Ectodermal cell (in vitro differentiated cells): Measurements from ENCODE around the gene ABCA4.

Experiments used
- H3K27ac ChIP-seq: 2 replicates; pipeline ENCODE4 v1.7.0; 2013; ENCODE audit warnings: mild to moderate bottlenecking, low read depth, low read length; ENCODE audit not compliant: insufficient read depth, poor library complexity, severe bottlenecking
- H3K27me3 ChIP-seq: 2 replicates; pipeline ENCODE4 v1.7.0; 2013; ENCODE audit warnings: mild to moderate bottlenecking, low read length; ENCODE audit not compliant: insufficient read depth, control insufficient read depth, poor library complexity, severe bottlenecking
- H3K36me3 ChIP-seq: one replicate; pipeline ENCODE4 v1.7.0; 2013; ENCODE audit warnings: low read length; ENCODE audit not compliant: control insufficient read depth, insufficient read depth
- H3K4me1 ChIP-seq: one replicate; pipeline ENCODE4 v1.7.0; 2013; ENCODE audit warnings: low read length; ENCODE audit not compliant: control insufficient read depth, insufficient read depth
- H3K4me3 ChIP-seq: 2 replicates; pipeline ENCODE4 v1.7.0; 2013; ENCODE audit warnings: low read depth, low read length, control low read depth; ENCODE audit not compliant: insufficient read depth
- H3K9me3 ChIP-seq: 2 replicates; pipeline ENCODE4 v1.7.0; 2013; ENCODE audit warnings: mild to moderate bottlenecking, low read length, moderate library complexity; ENCODE audit not compliant: control insufficient read depth
- WGBS, 2 experiments: methylation state at CpG; one replicate each; pipeline ENCODE4 v1.1.7; 2013; ENCODE audit warnings: missing lambda C conversion rate in 2 of 2; 5-methylcytosine and 5-hydroxymethylcytosine counted together

The ABCA4 gene

GRCh38 chr1:94042388-94042787, 78.6 kb downstream of the ABCA4 start:
- Histone ChIP-seq H3K27me3 (no peaks in the 10 kb centered on the region), H3K9me3 (no peaks in the 10 kb centered on the region), H3K27ac (no peak overlapping the region), H3K4me3 (no peak overlapping the region), H3K4me1 (no peaks in the 10 kb centered on the region), H3K36me3 (no peaks in the 10 kb centered on the region)
- WGBS, 2 experiments: 98% methylated on average over 1 of the region's 1 CpG

- H3K27ac ChIP-seq: no peak overlapping the region
Observed at GRCh38 chr1:94039871-94040569, 80.9 kb downstream of the ABCA4 start.

GRCh38 chr1:94039514-94039870, 81.5 kb downstream of the ABCA4 start:
- H3K4me3 ChIP-seq: no peak overlapping the region
- no peaks in the 10 kb centered on the region for H3K27me3 ChIP-seq
- no peaks in the 10 kb centered on the region for H3K9me3 ChIP-seq
- no peak overlapping the region for H3K27ac ChIP-seq
- H3K4me1 ChIP-seq: no peaks in the 10 kb centered on the region
- no peaks in the 10 kb centered on the region for H3K36me3 ChIP-seq
- WGBS, 2 experiments: 3 to 7% methylated on average over 4 of the region's 4 CpGs

More at GRCh38 chr1:94039871-94040569, 80.9 kb downstream of the ABCA4 start:
- Histone ChIP-seq H3K36me3 (no peaks in the 10 kb centered on the region), H3K9me3 (no peaks in the 10 kb centered on the region), H3K27me3 (no peaks in the 10 kb centered on the region), H3K4me3 (no peak overlapping the region), H3K4me1 (no peaks in the 10 kb centered on the region)
- WGBS, 2 experiments: 88 to 94% methylated on average over 11 of the region's 11 CpGs

GRCh38 chr1:94038511-94038910, 82.4 kb downstream of the ABCA4 start:
- Histone ChIP-seq H3K9me3 (no peaks in the 10 kb centered on the region), H3K27ac (no peak overlapping the region), H3K4me3 (no peak overlapping the region), H3K4me1 (no peaks in the 10 kb centered on the region), H3K36me3 (no peaks in the 10 kb centered on the region), H3K27me3 (no peaks in the 10 kb centered on the region)
- WGBS, 2 experiments: 46 to 57% methylated on average over 3 of the region's 3 CpGs

GRCh38 chr1:94037392-94038229, 83.3 kb downstream of the ABCA4 start:
- Histone ChIP-seq H3K36me3 (no peaks in the 10 kb centered on the region), H3K27ac (no peak overlapping the region), H3K9me3 (no peaks in the 10 kb centered on the region), H3K27me3 (no peaks in the 10 kb centered on the region), H3K4me3 (no peak overlapping the region), H3K4me1 (no peaks in the 10 kb centered on the region)
- WGBS, 2 experiments: 92 to 93% methylated on average over 9 of the region's 9 CpGs

- Histone ChIP-seq H3K36me3 (no peaks in the 10 kb centered on the region), H3K9me3 (no peaks in the 10 kb centered on the region), H3K27ac (no peak overlapping the region), H3K4me3 (no peak overlapping the region), H3K4me1 (no peaks in the 10 kb centered on the region), H3K27me3 (no peaks in the 10 kb centered on the region)
- WGBS, 2 experiments: 92 to 98% methylated on average over 4 to 5 of the region's 6 CpGs
Observed at GRCh38 chr1:94036730-94037129, 84.2 kb downstream of the ABCA4 start.

- H3K4me3 ChIP-seq: no peak overlapping the region
- no peaks in the 10 kb centered on the region for H3K27me3 ChIP-seq
- no peaks in the 10 kb centered on the region for H3K4me1 ChIP-seq
- H3K36me3 ChIP-seq: no peaks in the 10 kb centered on the region
- H3K27ac ChIP-seq: no peak overlapping the region
- WGBS, 2 experiments: 90 to 94% methylated on average over 3 of the region's 3 CpGs
- H3K9me3 ChIP-seq: no peaks in the 10 kb centered on the region
Observed at GRCh38 chr1:94033849-94034248, 87.1 kb downstream of the ABCA4 start.

GRCh38 chr1:94032637-94033036, 88.3 kb downstream of the ABCA4 start:
- WGBS, 2 experiments: 91 to 100% methylated on average over 1 of the region's 3 CpGs
- H3K4me1 ChIP-seq: no peaks in the 10 kb centered on the region
- no peaks in the 10 kb centered on the region for H3K9me3 ChIP-seq
- no peaks in the 10 kb centered on the region for H3K36me3 ChIP-seq
- H3K27ac ChIP-seq: no peak overlapping the region
- H3K27me3 ChIP-seq: no peaks in the 10 kb centered on the region
- H3K4me3 ChIP-seq: no peak overlapping the region

- Histone ChIP-seq H3K4me3 (no peak overlapping the region), H3K27ac (no peak overlapping the region), H3K36me3 (no peaks in the 10 kb centered on the region)
Observed at GRCh38 chr1:94031591-94031990, 89.4 kb downstream of the ABCA4 start.

GRCh38 chr1:94031154-94031553, 89.8 kb downstream of the ABCA4 start:
- H3K27me3 ChIP-seq: no peaks in the 10 kb centered on the region
- H3K4me1 ChIP-seq: no peaks in the 10 kb centered on the region
- no peaks in the 10 kb centered on the region for H3K36me3 ChIP-seq
- WGBS, 2 experiments: 83 to 89% methylated on average over 1 to 4 of the region's 4 CpGs
- no peak overlapping the region for H3K4me3 ChIP-seq
- H3K9me3 ChIP-seq: no peaks in the 10 kb centered on the region
- H3K27ac ChIP-seq: no peak overlapping the region

More at GRCh38 chr1:94031591-94031990, 89.4 kb downstream of the ABCA4 start:
- Histone ChIP-seq H3K27me3 (no peaks in the 10 kb centered on the region), H3K4me1 (no peaks in the 10 kb centered on the region), H3K9me3 (no peaks in the 10 kb centered on the region)
- 89 to 92% methylated on average over 9 of the region's 9 CpGs for WGBS, 2 experiments
